Stimulated activated CD4-positive, alpha-beta T cell treated with anti-CD3 and anti-CD28 coated beads, Interleukin-2, amount 100 ng/mL, for 24 hours (primary cell): Measurements from ENCODE around the gene CLCA1.

Experiments used
- DNase-seq, 2 donors: peaks; one replicate each; pipeline ENCODE4 v3.0.0-alpha.2; 2020

CLCA1 gene, protein sequence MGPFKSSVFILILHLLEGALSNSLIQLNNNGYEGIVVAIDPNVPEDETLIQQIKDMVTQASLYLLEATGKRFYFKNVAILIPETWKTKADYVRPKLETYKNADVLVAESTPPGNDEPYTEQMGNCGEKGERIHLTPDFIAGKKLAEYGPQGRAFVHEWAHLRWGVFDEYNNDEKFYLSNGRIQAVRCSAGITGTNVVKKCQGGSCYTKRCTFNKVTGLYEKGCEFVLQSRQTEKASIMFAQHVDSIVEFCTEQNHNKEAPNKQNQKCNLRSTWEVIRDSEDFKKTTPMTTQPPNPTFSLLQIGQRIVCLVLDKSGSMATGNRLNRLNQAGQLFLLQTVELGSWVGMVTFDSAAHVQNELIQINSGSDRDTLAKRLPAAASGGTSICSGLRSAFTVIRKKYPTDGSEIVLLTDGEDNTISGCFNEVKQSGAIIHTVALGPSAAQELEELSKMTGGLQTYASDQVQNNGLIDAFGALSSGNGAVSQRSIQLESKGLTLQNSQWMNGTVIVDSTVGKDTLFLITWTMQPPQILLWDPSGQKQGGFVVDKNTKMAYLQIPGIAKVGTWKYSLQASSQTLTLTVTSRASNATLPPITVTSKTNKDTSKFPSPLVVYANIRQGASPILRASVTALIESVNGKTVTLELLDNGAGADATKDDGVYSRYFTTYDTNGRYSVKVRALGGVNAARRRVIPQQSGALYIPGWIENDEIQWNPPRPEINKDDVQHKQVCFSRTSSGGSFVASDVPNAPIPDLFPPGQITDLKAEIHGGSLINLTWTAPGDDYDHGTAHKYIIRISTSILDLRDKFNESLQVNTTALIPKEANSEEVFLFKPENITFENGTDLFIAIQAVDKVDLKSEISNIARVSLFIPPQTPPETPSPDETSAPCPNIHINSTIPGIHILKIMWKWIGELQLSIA

DNA sequence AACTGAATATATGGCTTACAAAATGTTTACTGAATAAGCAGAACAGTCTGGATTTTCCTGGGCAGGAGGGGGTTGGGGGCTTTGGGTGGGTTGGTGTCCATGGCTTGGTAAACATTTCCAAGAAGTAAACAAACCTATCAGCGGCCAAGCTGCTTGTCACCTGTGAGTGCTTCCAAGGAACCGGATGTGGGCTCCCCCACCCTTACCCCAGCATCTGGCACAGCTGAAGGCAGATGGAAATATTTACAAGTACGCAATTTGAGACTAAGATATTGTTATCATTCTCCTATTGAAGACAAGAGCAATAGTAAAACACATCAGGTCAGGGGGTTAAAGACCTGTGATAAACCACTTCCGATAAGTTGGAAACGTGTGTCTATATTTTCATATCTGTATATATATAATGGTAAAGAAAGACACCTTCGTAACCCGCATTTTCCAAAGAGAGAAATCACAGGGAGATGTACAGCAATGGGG, at the start of gene CLCA1:
Gene CLCA1 (plus strand): TSS at position 427 of the 477 bp plus-strand sequence. CDS start 45 bp downstream, at position 472.
- no peak for DNase-seq

DNA sequence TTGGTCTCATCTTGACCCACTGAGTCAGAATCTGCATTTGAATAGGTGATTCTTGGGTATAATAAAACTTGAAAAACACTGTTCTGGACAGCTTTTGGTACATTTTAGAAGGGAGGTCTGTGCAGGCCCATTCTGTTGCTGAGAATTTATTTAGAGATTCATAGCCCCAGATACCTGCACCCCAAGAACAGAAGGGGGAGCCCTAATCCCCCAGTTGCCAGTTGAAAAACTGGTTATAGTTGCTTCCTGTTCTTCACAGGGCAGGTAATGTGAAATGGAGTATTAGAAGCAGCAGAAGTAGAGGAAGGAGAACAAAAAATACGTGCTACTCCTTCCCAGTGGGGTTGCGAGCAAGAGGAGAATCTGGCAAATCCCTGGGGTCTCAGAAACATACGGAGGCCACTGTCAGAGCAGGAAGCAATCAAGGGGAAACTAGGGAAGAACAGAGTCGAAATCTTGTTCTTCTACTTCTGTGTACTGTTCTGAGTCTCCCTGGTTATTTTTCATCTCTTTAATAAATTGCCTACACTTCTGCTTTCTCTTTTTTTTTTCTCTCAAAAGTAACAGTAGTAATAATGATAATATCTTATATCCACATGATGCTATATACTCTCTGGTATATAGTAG, 49.3 kb upstream of the CLCA1 start:
- DNase-seq = peak in 1 of 2 donors; percentile 19

DNA sequence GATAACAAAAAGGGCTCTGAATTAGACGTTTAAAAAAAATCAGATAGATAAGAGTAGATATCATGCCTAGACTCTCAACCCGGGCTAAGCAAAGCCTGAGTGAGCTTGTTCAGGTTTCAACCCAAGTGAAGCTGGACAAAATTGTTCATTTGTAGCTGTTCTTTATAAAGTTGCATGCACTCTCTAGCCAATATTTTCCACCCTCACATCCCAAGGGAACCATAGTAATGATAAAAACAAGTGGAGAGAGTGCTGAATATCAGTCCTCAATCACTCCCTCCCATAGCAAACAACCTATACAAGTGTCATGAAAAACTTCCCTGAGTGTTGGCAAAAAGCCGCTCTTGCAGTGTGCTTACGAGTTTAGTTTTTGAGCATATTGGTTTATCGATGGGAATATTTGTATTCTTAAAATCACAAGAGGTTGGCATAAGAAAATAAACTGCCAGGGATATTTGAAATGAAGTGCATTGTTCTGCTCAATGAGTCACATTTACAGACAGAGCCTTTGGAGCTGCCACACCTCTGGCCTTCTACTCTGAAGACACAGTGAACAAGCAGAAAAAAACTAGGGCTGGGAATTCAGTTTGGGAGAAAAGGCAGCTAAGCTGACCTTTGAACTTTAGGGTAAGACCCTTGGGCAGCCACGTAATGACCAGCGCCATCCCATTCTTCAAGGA, 47.0 kb upstream of the CLCA1 start:
- no peak for DNase-seq

DNA sequence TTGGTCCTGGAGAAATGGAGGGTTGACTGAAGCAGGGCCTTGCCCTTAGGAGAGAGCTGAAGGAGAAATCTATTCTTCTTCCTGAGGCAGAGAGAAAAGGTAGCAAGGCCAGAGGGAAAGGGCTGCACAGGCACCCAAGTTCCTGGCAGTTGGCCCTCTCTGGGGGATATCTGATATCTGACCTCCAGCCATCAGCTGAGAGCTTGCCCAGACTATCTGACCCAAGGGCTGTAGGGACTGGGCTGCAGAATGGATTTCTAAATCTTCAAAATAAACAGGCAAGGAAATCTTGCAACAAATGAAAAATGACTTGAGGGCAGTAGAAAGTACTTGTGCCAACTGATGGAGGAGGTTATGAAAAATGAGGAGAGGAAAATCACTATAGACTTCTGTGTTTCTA, 45.3 kb upstream of the CLCA1 start:
- no peak for DNase-seq

DNA sequence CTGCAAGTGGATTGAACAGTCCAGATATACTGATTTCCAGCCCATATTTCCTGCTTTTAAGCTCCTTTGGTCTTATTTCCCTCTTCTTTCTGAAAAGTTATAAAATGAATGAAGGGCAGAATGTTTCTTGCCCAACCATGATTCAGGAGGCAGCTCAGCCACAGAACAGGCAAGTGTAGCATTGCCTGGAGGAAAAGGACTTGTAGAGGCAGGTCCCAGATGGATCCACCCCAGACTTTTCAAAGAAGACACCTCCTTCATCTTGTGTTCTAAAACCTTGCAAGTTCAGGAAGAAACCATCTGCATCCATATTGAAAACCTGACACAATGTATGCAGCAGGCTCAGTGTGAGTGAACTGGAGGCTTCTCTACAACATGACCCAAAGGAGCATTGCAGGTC, 44.9 kb upstream of the CLCA1 start, which contains the start of gene CLCA2:
Gene CLCA2 (plus strand): TSS at position 299 of the 400 bp plus-strand sequence. CDS start 77 bp downstream, at position 376.
- no peak for DNase-seq

DNA sequence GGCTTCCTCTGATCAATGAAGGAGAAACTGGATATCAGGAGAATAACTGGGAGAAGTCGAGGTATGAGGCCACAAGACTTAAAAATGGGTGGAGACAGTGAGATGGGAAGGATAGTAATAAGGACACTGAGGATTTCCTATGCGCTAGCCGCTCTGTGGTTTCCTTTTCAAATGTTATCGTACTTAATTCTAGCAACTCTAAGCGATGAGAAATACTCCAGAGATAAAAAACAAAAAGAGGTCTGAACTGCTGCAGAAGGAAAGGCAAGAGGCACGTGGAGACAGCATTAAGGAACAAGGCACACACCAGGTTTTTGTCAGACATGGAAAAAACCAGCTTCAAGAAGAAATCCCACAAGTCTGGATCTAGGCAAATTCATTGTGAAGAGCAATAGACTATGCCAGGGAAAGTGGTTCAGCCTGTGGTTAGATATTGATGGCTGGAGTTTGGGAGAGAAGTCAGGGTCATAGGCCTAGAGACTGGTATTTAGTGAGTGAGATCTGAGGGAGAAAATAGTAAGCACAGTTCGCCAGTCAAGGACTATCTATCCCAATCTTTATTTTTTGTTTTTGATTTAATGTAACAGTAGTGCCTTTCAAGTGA, 39.5 kb upstream of the CLCA1 start:
- no peak for DNase-seq

DNA sequence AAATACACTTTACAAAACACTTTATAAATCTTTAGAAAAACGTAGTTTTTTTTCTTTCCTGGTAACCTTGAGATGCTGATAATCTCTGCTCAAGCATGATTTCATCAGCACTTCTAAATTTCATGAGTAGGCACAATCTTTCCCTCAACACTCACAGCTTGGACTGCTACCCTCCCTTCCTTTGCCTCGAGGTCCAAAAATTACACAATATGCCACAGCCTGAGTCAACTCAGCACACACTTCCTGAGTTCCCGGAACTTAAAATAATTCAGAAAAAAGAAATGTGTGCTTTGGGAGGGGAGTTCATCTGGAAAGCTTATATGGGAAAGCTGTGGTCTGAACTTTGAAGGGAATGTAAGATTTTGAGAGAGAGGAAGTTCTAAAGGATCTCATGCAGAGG, 38.9 kb upstream of the CLCA1 start:
- no peak for DNase-seq

DNA sequence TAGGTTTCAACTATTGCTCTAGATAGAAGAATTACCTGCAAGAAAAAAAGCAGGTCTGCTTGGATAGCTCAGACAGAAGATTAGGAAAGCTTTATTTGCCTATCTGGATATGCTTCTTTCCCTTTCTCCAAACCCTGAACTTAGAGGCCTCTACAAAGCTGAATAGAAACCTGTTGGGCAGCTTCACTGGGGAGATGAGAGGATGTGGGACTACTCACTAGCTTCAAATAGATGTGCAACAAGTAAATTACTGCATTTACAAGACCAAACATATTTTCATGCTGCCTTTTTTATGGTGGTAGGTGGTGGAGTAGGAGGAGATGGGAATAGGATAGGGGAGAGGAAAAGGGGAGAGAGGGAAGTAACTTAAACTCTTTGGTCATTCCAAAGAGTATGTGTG, 38.4 kb upstream of the CLCA1 start:
- no peak for DNase-seq

DNA sequence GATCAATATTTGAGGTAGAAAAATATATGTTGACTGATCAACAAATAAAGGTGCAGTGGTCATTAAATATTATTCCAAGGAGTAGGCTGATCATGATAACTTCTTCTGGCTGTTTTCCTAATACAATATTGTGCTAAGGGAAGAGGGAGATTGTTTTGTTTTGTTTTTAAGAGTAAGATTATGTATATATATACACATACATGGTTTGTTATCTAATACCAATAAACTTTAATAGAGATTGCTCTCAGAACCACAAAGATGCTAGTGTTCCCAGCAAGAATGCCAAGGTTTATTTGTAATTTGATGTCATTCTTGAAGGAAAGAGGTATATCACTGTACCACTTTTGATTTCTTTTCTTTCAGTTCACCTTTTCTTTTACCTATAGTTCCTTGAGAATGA, 34.7 kb upstream of the CLCA1 start:
- DNase-seq = no peak

DNA sequence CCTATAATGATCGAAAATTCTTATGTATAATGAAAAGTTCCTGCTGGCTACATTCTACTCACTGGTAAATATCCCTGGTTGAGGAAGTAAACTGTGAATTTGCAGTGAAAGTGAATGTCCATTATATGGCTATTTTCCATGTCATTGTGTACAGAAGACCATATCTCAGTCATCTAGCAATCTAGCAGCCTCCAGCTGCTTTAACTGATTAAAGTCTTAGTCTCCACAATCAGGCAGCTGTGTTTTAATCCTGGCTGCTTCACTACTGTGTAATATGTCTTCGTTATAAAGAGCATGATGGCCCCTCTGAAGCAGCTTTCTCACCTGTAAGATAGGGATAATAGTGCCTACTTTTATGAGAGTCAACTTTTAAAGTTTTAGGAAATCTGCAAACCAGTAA, 33.4 kb upstream of the CLCA1 start:
- DNase-seq = no peak

DNA sequence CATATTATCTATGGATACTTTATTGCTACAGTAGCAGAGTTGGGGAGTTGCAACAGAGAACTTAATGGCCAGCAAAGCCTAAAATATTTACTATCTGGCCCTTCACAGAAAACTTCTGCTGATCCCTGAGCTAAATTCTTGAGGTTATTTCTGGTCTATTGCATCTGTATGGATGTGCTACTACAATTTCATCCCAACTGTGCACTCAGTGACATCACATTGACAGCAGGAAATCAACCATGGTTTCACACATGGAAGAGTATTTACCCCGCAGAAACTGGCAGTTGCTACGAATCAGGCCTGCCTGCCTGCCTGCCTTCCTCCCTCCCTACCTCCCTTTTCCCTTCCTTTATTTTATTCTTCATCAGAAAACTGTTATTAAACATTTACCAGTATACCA, 32.7 kb upstream of the CLCA1 start:
- DNase-seq = no peak

DNA sequence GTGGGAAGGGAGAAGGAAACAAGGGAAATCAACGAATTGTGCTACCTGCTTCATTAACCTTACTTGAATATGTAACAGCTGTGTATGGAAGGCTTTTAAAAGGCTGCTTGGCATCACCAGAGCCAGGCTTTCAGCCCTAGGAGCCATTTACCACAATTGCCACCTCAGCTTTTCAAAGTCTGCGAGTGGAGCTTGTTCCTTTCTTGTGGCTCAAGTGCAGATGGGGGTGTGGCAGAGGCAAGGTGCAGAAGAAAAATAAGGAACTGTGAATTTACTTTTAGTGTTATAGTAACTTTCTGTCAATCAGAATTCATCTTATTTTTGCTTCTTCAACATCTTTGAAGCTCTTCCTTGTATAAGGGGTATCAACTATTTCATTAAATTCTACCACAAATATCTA, 27.1 kb upstream of the CLCA1 start:
- DNase-seq = no peak

DNA sequence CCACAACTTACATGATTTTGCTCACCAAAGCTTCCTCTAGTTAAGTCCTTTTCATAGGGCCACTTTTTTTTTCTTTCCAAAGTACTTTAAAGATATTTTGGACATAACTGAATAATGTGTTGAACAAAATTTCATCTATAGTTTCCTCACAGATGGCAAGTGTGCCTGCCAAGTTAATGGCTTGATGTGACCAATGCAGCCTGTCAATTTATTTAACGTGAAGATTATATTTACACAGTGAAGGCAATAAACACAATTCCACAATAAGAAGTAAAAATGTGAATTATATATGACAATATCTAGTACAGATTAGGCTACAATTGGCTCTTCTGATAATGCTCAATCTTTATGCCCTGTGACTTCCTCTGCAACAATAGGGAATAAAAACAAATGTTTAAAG, 26.7 kb upstream of the CLCA1 start:
- DNase-seq = no peak

DNA sequence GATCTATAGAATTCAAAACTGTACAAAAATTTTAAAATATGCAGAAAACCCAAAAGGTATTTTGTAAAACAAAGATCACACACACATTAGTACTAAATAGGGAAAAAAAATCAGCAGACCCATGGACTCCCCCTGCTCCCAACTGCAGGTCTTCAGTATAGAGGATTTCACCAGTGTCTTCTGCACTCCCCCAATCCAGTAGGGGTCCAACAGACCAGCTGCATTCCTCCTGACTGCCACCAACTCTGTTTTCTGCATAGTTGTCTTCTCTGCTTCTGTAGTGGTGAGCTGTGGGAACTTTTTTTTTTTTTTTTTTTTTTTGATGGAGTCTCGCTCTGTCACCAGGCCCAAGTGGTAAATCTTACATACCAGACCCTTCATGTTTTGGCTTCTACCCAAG, 22.8 kb upstream of the CLCA1 start:
- no peak for DNase-seq

DNA sequence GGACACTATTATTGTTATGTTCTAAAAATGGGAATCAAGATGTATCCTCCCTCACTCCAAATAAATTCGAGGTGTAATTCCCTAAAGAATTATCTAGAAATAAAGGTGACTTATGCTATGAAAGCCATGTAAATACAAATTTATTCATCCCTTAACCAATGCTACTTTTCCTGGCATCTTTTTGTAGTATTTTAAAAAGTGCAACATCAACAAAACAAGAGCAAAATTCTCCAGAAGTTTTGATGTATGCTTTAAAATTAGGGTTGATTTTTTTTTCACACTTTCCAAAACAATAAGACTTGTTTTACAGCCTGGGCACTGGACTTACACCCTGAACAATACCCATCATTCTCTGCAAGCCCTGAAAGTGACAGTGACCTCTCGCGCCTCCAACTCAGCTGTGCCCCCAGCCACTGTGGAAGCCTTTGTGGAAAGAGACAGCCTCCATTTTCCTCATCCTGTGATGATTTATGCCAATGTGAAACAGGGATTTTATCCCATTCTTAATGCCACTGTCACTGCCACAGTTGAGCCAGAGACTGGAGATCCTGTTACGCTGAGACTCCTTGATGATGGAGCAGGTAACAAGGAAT, 21.4 kb upstream of the CLCA1 start:
- no peak for DNase-seq

DNA sequence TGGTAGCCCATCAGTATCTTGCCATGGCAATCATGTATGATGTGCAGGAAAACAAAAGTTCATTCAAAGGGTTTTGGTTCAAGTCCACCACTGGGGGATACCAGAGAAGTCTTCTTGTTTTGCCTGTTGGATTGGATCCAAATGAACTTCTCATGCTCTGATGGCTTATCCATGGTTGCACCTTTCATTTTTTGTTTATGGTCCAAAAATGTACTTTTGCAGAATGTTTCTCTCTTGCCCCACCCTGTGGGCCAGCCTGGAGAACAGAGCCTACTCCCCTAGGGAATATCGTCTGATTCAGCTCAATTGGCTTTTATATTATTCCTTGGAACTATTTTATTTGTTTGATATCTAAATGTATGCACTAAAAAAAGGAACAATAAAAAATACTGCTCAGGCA, 20.1 kb upstream of the CLCA1 start:
- no peak for DNase-seq

DNA sequence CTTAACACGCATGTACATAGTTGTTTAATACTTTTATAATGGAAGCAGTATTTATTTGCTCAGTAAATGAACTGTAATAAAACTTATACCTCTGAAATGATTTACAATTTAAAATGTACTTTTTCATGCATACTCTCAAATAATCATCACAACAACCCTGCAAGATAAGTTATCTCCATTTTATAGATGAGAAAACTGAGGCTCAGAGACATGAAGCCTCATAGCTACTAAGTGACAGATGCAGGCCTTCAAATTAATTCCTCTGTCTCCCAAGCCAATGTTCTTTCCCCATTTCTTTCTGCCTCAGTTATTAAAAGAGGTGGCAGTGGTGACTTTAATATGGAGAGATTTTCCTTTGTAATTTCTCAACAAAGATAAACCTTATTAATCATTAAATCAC, 19.6 kb upstream of the CLCA1 start:
- no peak for DNase-seq

DNA sequence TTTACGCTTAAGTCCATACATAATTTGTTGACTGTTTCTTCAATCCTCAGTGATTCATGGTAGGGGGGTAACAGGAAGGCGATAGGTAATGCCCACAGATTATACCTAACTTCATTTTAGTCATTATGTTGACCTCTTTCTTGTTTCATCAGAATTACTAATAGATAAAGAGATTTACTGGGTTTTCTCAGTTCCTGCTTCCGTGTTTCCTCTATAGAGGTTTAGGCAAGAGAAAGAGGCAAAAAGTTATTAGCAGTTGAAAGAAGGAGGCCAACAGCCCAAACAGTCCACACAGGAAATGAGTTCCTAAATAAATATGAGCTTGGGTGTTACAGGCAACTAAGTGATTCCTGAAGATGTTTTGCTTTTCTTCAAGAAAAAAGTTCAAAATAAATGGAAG, 17.9 kb upstream of the CLCA1 start:
- no peak for DNase-seq

DNA sequence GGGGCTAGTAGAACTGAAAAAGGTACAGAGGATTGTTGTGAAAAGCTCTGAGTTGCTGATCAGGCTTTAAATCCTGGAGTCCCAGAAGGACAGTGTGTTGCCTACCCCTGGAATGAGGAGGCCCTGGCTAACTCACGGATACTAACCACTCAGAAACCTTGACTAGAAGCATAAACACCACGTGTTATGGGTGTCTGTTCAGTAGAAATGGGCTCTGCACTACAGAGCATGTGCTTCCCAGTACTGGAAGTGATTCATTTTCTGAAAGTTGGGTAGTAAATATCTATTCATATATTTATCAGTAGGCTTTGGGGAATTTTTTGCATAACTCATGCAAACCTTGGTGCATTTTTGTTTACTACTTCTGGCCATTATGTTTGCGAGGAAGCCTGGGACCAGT, 15.1 kb upstream of the CLCA1 start:
- DNase-seq = no peak

DNA sequence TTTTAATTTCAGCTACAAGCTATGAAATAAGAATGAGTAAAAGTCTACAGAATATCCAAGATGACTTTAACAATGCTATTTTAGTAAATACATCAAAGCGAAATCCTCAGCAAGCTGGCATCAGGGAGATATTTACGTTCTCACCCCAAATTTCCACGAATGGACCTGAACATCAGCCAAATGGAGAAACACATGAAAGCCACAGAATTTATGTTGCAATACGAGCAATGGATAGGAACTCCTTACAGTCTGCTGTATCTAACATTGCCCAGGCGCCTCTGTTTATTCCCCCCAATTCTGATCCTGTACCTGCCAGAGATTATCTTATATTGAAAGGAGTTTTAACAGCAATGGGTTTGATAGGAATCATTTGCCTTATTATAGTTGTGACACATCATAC, 13.7 kb upstream of the CLCA1 start:
- no peak for DNase-seq

DNA sequence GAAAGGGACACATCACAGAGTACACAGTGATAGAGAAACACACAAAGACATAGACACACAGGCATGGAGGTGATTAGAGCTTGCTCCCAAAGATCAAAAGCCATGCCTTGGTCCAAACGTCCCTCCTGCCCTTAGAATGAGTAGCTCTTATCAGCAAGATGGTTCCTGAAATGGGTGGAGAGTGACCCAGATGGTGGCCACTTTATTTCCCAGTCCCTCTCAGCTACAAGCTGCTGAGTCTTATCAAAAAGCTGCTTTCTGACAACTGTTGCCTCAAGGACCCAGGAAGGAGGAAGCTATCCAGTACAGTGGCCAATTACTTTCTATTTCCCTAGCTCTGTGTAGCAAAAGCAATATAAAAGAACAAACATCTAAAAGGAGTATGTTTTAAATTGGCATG, 7.7 kb upstream of the CLCA1 start:
- no peak for DNase-seq

DNA sequence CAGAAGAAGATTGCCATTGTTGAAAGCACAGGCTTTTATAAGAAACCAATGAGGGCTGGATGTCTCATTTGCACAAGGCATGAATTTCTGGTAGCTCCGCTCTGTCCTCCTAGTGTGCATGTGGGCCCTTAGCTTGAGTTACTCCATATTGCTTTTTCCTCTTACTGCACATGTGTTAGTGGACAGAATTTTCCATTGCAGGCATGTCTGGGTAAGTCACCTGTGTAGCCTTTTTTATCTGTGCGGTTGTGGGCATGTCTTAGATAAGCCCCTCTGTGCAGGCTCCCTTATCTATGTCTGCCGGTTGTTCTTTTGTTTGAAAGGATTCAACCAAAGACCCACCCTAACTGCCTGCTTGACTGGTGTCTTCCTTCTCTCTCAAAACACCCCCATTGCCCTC, 7.2 kb upstream of the CLCA1 start:
- no peak for DNase-seq
